Measurements from ENCODE around the gene MEF2C.

The MEF2C gene

GRCh38 chr5:88826646-88827585 lies 56.1 kb downstream of the MEF2C start:
- DNase-seq = no peak

DNA sequence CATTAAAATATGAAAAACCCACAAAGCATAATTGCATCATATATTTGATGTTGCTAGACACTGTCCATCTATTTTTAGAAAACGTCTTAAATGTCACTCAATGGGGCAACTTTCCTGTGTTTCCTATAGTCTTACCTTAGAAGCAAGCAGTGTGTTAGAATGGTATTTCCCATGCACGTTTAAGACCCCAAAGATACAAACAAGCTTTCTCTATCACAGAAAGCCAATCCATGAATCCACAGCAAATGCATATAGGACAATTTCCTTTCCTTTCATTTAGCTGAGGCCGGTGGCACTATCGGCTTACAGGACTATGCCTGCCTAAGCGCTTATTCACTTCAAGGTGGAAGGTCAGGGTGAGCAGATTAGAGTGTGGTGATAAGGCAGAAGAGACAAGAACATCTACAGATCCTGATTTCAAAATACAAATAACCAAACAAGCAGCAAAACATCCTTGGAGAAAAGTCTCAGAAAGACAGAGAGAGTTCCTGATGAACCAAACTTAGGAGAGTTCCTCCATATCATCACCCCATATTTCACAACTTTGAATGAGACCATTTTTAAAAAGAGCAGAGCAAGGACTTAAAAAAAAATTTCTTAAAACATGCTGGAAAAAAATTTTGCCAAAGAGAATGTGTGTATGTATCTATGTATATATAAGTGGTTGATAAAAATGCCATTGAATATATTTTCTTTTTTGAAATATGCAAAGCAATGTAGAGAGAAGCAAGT lies 57.2 kb downstream of the MEF2C start:
- no peak for DNase-seq

GRCh38 chr5:88824892-88825583 lies 57.9 kb downstream of the MEF2C start:
- no peak for DNase-seq

GRCh38 chr5:88824141-88824540 lies 58.8 kb downstream of the MEF2C start:
- DNase-seq = no peak

DNA sequence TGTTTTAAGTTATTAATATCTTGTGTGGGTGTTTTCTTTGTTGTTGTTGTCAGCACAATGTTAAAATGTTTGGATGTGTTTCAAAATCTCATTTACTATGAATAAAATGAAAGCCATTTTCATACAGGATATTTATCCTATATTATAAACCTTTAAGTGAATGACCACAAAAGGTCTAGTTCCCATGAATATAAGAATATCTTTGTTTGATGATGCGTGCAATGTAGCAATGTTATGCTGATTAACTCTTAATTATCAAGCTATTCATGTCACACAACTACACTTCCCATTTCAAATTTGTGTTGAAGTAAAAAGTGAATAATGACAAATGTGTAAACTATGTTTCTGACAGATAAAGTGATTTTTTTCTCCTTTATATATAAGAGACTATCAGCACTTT lies 59.8 kb downstream of the MEF2C start:
- no peak for DNase-seq

- DNase-seq = no peak
Measured at GRCh38 chr5:88821161-88821560, 61.8 kb downstream of the MEF2C start.

GRCh38 chr5:88820581-88820980 lies 62.4 kb downstream of the MEF2C start:
- DNase-seq = no peak

- no peak for DNase-seq
Measured at GRCh38 chr5:88819301-88819999, 63.5 kb downstream of the MEF2C start.

DNA sequence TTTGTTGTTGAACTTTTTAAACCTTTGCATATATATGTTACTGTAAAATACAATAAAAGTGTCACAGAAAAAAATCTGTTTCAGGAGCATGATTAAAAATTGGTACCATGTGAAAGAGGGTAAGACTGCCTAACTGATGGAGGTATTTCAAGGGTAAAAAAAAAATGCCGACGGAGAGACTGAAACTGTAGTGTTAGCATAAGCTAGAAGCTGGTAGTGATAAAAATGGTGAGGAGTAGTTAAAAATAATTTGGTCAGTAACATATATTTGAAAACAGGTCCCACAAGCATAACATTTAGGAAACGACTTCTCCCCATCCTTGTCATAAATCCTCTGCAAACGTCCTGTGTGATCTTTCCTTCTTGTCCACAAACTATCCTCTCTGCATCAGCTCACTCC lies 64.7 kb downstream of the MEF2C start:
- DNase-seq = no peak

- DNase-seq = no peak
Measured at GRCh38 chr5:88816195-88816594, 66.8 kb downstream of the MEF2C start.

DNA sequence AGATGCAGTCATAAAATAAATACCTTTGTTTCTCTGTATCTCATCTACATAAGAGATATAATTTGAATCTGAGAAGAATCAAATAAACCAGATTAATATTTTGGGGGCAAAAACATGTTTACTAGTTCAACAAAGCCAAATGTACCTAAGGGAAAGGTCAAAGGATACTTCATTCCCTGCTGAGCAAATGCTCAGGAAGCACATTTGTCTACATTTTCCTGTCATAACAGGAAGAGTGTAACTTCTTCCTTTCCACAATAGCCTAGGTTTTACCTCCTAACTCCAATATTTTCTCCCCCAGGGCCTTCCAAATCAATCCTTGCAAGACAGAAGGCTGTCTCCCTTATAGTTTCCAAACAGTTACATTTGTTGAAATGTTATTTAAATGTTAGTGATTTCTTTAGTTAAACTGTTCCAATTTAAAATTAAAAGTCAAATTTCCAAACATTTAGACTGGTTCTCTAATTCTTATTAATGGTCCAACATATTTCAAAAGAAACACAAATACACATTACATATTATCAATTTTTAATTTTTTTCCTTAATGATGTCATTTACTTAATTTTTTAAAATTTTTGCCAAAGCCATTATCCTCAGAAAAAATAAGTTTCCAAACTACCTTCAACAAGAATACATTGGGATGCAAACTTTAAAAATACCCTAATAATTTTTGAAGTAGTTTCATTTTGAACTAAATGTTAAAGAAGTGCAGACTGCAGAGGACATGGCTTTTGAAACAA lies 67.8 kb downstream of the MEF2C start:
- DNase-seq = no peak

DNA sequence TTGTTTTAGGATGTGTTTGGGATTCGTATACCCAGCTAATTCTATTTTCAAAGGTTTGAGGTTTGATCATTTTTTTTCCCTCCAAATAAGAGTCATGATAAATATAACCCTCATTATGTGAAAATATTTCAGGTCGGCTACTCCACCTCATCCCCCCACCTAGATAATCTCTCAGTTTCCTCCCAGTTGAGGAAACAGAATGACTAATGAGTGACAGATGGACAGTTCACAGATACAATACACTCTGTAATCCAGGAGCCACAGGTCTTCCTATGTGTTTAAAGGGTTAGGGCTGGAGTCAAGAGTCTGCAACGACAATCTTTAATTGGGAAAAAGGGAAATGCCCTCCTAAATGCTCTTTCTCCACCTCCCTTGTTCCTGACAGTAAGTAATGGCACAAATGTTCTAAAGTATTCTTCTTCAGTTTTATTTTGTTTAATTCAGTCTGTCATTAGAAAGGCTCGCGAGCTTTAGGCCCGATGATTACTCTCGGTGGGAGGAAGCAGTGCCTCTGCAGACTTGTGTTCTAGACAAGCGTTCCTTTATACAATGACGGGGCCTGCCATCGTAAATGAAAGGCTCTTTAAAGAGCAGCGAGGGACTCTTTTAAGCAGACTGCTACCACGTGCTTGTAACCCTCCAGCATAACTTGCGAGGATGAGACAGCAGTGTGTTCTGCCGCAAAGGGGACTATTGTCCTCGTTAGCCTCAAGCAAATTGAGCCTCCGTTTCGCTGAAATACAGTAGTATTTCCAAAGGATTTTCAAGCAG lies 69.0 kb downstream of the MEF2C start:
- DNase-seq = no peak

- DNase-seq = no peak
Measured at GRCh38 chr5:88813244-88813643, 69.7 kb downstream of the MEF2C start.

DNA sequence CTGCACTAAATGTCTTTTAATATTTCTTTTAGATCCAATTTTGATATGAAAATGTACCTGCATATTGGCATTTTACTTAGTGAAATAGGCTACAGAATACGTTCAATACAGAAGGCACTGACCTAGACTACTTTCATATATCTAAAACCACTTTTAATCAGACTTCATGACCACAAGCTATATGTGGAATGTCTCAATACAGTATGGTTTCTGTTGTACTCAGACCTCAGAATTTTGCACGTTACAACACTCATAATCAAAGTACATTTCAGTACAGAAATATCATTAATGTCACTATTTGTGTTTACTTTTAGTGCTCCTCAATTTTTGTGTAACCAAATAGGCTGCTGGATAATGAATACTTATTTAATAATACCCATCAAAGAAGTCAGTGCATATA lies 74.8 kb downstream of the MEF2C start:
- no peak for DNase-seq

GRCh38 chr5:88807327-88807726 lies 75.7 kb downstream of the MEF2C start:
- DNase-seq = no peak

DNA sequence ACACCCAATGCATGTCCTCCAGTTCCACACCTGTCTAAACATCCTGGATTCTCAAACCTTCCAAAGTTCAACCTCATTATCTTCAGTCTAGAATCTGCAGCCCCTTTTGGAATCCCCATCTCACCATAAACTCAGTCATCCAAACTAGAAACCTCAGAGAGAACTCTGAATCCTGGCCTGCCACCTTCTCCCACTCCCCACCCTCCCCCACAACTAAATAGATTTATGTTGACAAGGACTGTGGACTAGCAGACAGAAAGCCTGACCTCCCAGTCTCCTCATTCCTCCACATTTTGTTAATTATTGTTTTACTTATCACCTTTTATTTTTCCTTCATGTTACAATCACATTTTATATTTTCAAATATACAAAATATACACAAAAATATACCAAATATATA lies 76.6 kb downstream of the MEF2C start:
- no peak for DNase-seq

DNA sequence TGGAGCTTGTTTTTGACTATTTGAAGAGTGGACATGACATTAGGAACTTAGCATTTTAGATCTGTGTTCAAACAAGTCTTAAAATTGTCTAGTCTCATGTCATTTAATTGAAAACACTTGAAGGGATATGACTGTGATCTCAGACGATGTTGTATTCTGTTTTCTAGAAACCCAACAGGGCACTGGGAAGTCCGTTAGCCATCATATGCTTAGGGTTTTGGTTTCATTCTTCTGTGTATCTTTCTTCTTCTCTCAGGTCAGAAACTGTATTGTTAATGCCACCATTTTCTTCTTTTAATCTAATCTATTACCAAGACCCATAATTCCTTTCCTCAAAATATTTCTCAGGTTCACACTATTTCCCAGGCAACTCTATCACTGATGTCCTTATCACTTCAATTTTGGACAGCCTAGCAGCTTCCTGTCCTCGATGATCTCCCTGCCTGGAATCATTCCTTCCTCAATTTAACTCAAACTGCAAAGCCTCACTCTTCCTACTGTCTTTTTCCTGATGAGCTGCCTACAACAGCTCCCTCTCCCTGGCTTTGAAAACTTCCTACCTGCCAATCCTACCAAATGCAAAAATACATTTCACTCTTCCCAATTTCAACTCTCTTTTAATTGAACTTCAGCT lies 77.7 kb downstream of the MEF2C start:
- DNase-seq = no peak

DNA sequence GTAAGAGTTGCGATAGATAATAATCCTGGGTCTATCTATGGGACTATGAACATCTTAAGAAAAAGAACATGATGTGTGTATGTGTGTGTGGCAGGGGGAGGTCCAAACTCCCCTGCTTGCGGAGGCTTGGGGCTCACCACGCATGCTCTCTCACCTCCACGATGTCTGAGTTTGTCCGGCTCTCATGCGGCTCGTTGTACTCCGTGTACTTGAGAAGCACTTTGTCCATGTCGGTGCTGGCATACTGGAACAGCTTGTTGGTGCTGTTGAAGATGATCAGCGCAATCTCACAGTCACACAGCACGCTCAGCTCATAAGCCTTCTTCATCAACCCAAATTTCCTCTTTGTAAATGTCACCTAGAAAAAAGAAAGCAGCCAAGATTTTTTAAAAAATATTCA lies 78.5 kb downstream of the MEF2C start:
- no peak for DNase-seq

- DNase-seq = no peak
Measured at GRCh38 chr5:88803309-88803708, 79.7 kb downstream of the MEF2C start.

DNA sequence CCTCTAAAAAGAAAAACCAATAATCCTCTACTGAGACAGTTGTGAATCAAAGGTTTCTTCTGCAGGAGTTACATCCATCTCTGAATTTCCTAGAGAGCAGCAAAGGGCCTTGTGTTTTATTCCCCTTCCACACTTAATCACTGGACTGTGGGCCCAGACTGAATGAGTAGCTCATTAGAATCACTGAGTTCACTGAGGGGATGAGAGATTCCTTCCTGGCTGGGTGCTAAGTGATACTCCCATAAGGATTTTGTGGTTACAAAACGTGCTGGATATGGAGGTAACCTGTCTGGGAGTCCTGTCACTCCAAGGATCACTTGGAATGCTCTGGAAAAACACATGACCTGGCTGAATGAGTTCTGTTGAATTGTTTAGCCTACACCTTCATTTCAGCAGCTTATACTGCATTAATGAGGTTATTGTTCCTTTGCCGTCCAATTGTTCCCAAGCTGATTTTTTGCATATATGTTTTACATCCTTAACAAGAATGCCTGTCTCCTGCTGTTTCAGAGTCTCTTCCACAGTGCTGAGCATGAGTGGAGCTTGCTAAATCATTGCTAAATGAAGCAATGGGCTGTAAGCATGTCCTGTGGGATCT lies 82.9 kb downstream of the MEF2C start:
- DNase-seq = no peak
